ENCODE results near the gene RGMA. TPM values are rescaled to one million over a fixed set of nuclear protein-coding genes. Genes with fewer than 3 reads are reported as not detected.

RGMA gene
- total and polyA plus RNA-seq, 2 experiments from 2014 or later, result 34.2 to 36.5 TPM

DNA sequence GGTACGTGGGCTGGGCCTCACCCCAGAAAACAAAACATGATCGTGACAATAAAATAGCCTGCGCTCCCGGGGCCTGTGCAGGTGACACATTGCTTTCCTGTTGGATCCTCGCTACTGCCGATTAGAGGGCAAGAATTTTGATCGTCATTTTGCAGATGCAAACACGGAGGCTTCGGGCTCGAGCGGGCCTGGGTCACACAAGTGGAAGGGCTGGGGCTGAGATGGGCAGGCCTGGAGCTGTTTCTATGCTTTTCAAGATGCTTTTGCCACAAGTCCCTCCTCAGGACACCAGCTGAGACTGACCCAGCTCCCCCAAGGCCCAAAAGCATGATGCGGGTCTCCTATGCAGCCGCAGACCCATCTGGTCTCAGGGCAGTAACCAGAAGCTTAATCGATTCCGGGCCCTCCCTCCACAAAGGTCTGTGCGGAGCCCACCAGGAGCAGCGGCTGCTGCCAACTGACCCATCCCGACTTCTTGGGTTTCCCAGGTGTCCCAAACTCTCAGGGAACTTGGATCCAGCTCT is 30.0 kb downstream of the RGMA start (continued):
- TF ChIP-seq ZNF462 (CRISPR knock-in tag; IDR thresholded peaks at IDR 0.05) (no peak), EZH2 (IDR thresholded peaks at IDR 0.05; ENCODE audit: low read depth, unreplicated experiment) (no peak)

DNA sequence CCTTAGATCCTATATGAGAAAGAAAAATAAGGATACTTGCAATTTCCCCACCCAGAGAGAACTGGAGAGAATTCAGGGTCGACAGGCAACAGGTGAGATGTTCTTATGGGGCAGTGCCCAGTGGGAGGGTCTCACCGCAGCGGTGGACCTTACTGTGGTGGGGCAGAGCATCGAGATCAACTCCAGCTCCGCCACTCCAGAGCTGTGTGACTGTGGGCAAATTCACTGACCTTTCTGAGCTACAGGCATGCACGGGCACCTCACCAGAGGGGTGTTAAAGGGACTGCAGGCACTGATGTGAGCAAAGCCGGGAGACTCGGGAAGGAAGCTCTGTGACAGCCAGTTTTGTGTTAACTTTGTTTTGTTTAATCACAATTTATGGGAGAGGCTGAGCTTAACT is 30.9 kb downstream of the RGMA start:
- Mint-ChIP-seq H3K36me3 (ENCODE audit: low read depth) (peaks cover 47% of the 10 kb centered on the region), H3K9me3 (no peaks in the 10 kb centered on the region), H3K4me1 (peaks cover 64% of the 10 kb centered on the region), H3K4me3 (no peak overlapping the region), H3K27me3 (ENCODE audit: insufficient read depth, low read depth, poor library complexity) (peaks cover 28% of the 10 kb centered on the region), H3K27ac (peak overlapping the region; percentile 41; the same call in 1 of the 2 replicates)
- Histone ChIP-seq H3F3A (replicated peaks; ENCODE audit: low read depth) (peaks cover 5% of the 10 kb centered on the region), H2AFZ (no peak overlapping the region), H3K4me2 (no peak overlapping the region), H3K36me3 (ENCODE audit: insufficient read depth) (peaks cover 7% of the 10 kb centered on the region; the same call in 1 of the 2 replicates), H3K27me3 (ENCODE audit: insufficient read depth) (no peaks in the 10 kb centered on the region), H4K20me1 (replicated peaks; ENCODE audit: insufficient read depth) (no peaks in the 10 kb centered on the region; the same call in 1 of the 2 replicates), H3K79me2 (replicated peaks; ENCODE audit: insufficient read depth) (peaks cover 74% of the 10 kb centered on the region), H3K4me1 (ENCODE audit: insufficient read depth) (peaks cover 33% of the 10 kb centered on the region), H3K9me2 (ENCODE audit: insufficient read depth) (no peaks in the 10 kb centered on the region), H3K4me3 (no peak overlapping the region), H3K27ac (ENCODE audit: low read depth) (no peak overlapping the region)
- ATAC-seq (no peak), DNase-seq (ENCODE audit: low spot score) (no peak)
- TF ChIP-seq, protein P1, sequence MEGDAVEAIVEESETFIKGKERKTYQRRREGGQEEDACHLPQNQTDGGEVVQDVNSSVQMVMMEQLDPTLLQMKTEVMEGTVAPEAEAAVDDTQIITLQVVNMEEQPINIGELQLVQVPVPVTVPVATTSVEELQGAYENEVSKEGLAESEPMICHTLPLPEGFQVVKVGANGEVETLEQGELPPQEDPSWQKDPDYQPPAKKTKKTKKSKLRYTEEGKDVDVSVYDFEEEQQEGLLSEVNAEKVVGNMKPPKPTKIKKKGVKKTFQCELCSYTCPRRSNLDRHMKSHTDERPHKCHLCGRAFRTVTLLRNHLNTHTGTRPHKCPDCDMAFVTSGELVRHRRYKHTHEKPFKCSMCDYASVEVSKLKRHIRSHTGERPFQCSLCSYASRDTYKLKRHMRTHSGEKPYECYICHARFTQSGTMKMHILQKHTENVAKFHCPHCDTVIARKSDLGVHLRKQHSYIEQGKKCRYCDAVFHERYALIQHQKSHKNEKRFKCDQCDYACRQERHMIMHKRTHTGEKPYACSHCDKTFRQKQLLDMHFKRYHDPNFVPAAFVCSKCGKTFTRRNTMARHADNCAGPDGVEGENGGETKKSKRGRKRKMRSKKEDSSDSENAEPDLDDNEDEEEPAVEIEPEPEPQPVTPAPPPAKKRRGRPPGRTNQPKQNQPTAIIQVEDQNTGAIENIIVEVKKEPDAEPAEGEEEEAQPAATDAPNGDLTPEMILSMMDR (conservative IDR thresholded peaks at IDR 0.05; ENCODE audit: low read depth in 2 of 2), result no peak
- no peak for TF ChIP-seq CREB1 (CRISPR knock-in tag; IDR thresholded peaks at IDR 0.05; ENCODE audit: low read depth)
- TF ChIP-seq POLR2AphosphoS5 (IDR thresholded peaks at IDR 0.05; ENCODE audit: low read depth), result no peak
- no peak for TF ChIP-seq ZNF114 (CRISPR knock-in tag; IDR thresholded peaks at IDR 0.05)
- TF ChIP-seq ZNF331 (CRISPR knock-in tag; IDR thresholded peaks at IDR 0.05; ENCODE audit: low read depth), result no peak
- TF ChIP-seq REST (IDR thresholded peaks at IDR 0.05; ENCODE audit: unreplicated experiment), result no peak
- TF ChIP-seq EZH2 (IDR thresholded peaks at IDR 0.05; ENCODE audit: low read depth, unreplicated experiment), result no peak
- TF ChIP-seq JUNB (IDR thresholded peaks at IDR 0.05; ENCODE audit: unreplicated experiment), result no peak
- TF ChIP-seq ETS1 (IDR thresholded peaks at IDR 0.05), result no peak
- no peak for TF ChIP-seq EZH2phosphoT487 (IDR thresholded peaks at IDR 0.05; ENCODE audit: unreplicated experiment)
- no peak for TF ChIP-seq NANOG (IDR thresholded peaks at IDR 0.05; ENCODE audit: borderline replicate concordance)
- TF ChIP-seq STAT1 (IDR thresholded peaks at IDR 0.05; ENCODE audit: unreplicated experiment), result no peak

All from GM23338 (cell line).